GM19372 (cell line): ENCODE measurements around the gene POLR2A.

Experiments used
- ATAC-seq: cut with Tn5 transposase; IDR thresholded peaks from one replicate; pipeline ENCODE4 v1.9.1; 2021; ENCODE audit warnings: mild to moderate bottlenecking, low read depth, moderate library complexity; ENCODE audit not compliant: unreplicated experiment

POLR2A gene

GRCh38 chr17:7484067-7484918 lies at the start of gene POLR2A:
TSS of gene POLR2A (plus strand) at chr17:7484366.
- peak; percentile 56 for ATAC-seq

GRCh38 chr17:7435676-7436555 lies 48.2 kb upstream of the POLR2A start:
- peak; percentile 3 for ATAC-seq

GRCh38 chr17:7436556-7437368 lies 47.4 kb upstream of the POLR2A start:
- ATAC-seq = no peak

- ATAC-seq = no peak
Measured at GRCh38 chr17:7437369-7437863, 46.8 kb upstream of the POLR2A start.

- no peak for ATAC-seq
Measured at GRCh38 chr17:7437950-7438614, 46.1 kb upstream of the POLR2A start.

- ATAC-seq = no peak
Measured at GRCh38 chr17:7438656-7439460, 45.3 kb upstream of the POLR2A start.

- no peak for ATAC-seq
Measured at GRCh38 chr17:7439462-7440112, 44.6 kb upstream of the POLR2A start, which contains the start of gene FGF11. TSS of gene FGF11 (plus strand) at chr17:7439512. CDS start at chr17:7439621, 109 bp downstream.

- no peak for ATAC-seq
Measured at GRCh38 chr17:7440113-7440833, 43.9 kb upstream of the POLR2A start.

GRCh38 chr17:7440834-7441195 lies 43.4 kb upstream of the POLR2A start:
- ATAC-seq = no peak

- ATAC-seq = no peak
Measured at GRCh38 chr17:7441266-7441665, 42.9 kb upstream of the POLR2A start.

GRCh38 chr17:7442142-7442541 lies 42.0 kb upstream of the POLR2A start:
- no peak for ATAC-seq

- no peak for ATAC-seq
Measured at GRCh38 chr17:7443499-7444485, 40.4 kb upstream of the POLR2A start.

- ATAC-seq = no peak
Measured at GRCh38 chr17:7444682-7445618, 39.2 kb upstream of the POLR2A start, which contains the start of gene CHRNB1. TSS of gene CHRNB1 (plus strand) at chr17:7445061. CDS start at chr17:7445128, 67 bp downstream.

GRCh38 chr17:7445619-7445968 lies 38.6 kb upstream of the POLR2A start:
- no peak for ATAC-seq

GRCh38 chr17:7448461-7448860 lies 35.7 kb upstream of the POLR2A start:
- no peak for ATAC-seq
